Mesendoderm (in vitro differentiated cells): ENCODE results near the gene PANK3.
A peak's percentile ranks its signal among the peaks of the same experiment; 100 is the strongest.
"Not testable (repeated sequence)": the region's sequence is repeated elsewhere in the genome, so short reads cannot be mapped to it uniquely, and the experiment has no call there.

Experiments
- DNase-seq: peaks from one replicate; pipeline ENCODE4 v3.0.0; 2013
- H2AK5ac ChIP-seq: 2 replicates; pipeline ENCODE4 v1.6.1; 2013; ENCODE audit warnings: low read length, inconsistent platforms
- H2BK120ac ChIP-seq: 2 replicates; pipeline ENCODE4 v1.6.1; 2013; ENCODE audit warnings: low read depth, mild to moderate bottlenecking, low read length, moderate library complexity, mixed read lengths
- H2BK15ac ChIP-seq: replicated peaks from 2 replicates; pipeline ENCODE4 v1.6.1; 2013; ENCODE audit warnings: low read depth, mild to moderate bottlenecking, moderate library complexity
- H2BK5ac ChIP-seq: 2 replicates; pipeline ENCODE4 v1.6.1; 2013; ENCODE audit warnings: low read length, inconsistent platforms
- H3K18ac ChIP-seq: 2 replicates; pipeline ENCODE4 v1.6.1; 2013; ENCODE audit warnings: mild to moderate bottlenecking, low read length, mixed read lengths
- H3K23ac ChIP-seq: one replicate; pipeline ENCODE4 v1.6.1; 2013; ENCODE audit warnings: low read length
- H3K27ac ChIP-seq: 2 replicates; pipeline ENCODE4 v1.5.1; 2013; ENCODE audit warnings: low read depth, mild to moderate bottlenecking, inconsistent platforms, low read length, moderate library complexity
- H3K27me3 ChIP-seq: 2 replicates; pipeline ENCODE4 v1.6.1; 2013; ENCODE audit warnings: low read length, control low read depth, mild to moderate bottlenecking, inconsistent platforms; ENCODE audit not compliant: insufficient read depth, poor library complexity
- H3K36me3 ChIP-seq: 2 replicates; pipeline ENCODE4 v1.6.1; 2013; ENCODE audit warnings: low read length, inconsistent platforms; ENCODE audit not compliant: control insufficient read depth, insufficient read depth
- H3K4ac ChIP-seq: one replicate; pipeline ENCODE4 v1.6.1; 2013; ENCODE audit warnings: low read depth, mild to moderate bottlenecking, low read length, moderate library complexity
- H3K4me1 ChIP-seq: 2 replicates; pipeline ENCODE4 v1.6.1; 2013; ENCODE audit warnings: low read depth, low read length, inconsistent platforms; ENCODE audit not compliant: control insufficient read depth
- H3K4me2 ChIP-seq: 2 replicates; pipeline ENCODE4 v1.6.1; 2013; ENCODE audit warnings: low read length
- H3K4me3 ChIP-seq: 2 replicates; pipeline ENCODE4 v1.5.1; 2013; ENCODE audit warnings: mild to moderate bottlenecking, low read length
- H3K56ac ChIP-seq: one replicate; pipeline ENCODE4 v1.6.1; 2013; ENCODE audit warnings: low read length
- H3K79me1 ChIP-seq: 2 replicates; pipeline ENCODE4 v1.6.1; 2013; ENCODE audit warnings: low read length, inconsistent platforms
- H3K79me2 ChIP-seq: 2 replicates; pipeline ENCODE4 v1.6.1; 2013; ENCODE audit warnings: mild to moderate bottlenecking, low read length; ENCODE audit not compliant: control insufficient read depth, insufficient read depth
- H3K9ac ChIP-seq: 2 replicates; pipeline ENCODE4 v1.6.1; 2013; ENCODE audit warnings: low read length, inconsistent platforms
- H4K5ac ChIP-seq: one replicate; pipeline ENCODE4 v1.6.1; 2013; ENCODE audit warnings: low read length
- H4K8ac ChIP-seq: one replicate; pipeline ENCODE4 v1.6.1; 2013; ENCODE audit warnings: low read depth, mild to moderate bottlenecking, control low read depth, low read length, moderate library complexity
- WGBS: extraction: QIAGEN DNeasy Blood & Tissue Kit; methylation state at CpG from one replicate; pipeline ENCODE4 v1.1.7; 2013; ENCODE audit warnings: low lambda C conversion rate, missing lambda C conversion rate; ENCODE audit not compliant: insufficient coverage; ENCODE audit errors: extremely low coverage; 5-methylcytosine and 5-hydroxymethylcytosine counted together

Gene PANK3

GRCh38 chr5:168575391-168576372, 3.5 kb downstream of the PANK3 start:
- H3K79me1 ChIP-seq: no peaks in the 10 kb centered on the region
- H4K8ac ChIP-seq: no peak overlapping the region
- H3K36me3 ChIP-seq: no peaks in the 10 kb centered on the region
- no peak overlapping the region for H4K5ac ChIP-seq
- no peaks in the 10 kb centered on the region for H3K27me3 ChIP-seq
- peak; percentile 10 for DNase-seq
- no peak overlapping the region for H2BK15ac ChIP-seq
- WGBS: no CpG with 5 or more reads among the region's 7 CpGs
- peaks cover 64% of the 10 kb centered on the region for H3K79me2 ChIP-seq
- H3K27ac ChIP-seq: no peak overlapping the region
- H3K23ac ChIP-seq: no peak overlapping the region
- H3K4me1 ChIP-seq: peaks cover 4% of the 10 kb centered on the region
- H3K4ac ChIP-seq: no peak overlapping the region
- H3K9ac ChIP-seq: no peak overlapping the region
- H2BK5ac ChIP-seq: no peak overlapping the region
- no peak overlapping the region for H2AK5ac ChIP-seq
- H3K56ac ChIP-seq: peak overlapping the region; percentile 28
- no peak overlapping the region for H3K4me2 ChIP-seq
- H2BK120ac ChIP-seq: no peak overlapping the region
- H3K18ac ChIP-seq: no peak overlapping the region
- no peak overlapping the region for H3K4me3 ChIP-seq

DNA sequence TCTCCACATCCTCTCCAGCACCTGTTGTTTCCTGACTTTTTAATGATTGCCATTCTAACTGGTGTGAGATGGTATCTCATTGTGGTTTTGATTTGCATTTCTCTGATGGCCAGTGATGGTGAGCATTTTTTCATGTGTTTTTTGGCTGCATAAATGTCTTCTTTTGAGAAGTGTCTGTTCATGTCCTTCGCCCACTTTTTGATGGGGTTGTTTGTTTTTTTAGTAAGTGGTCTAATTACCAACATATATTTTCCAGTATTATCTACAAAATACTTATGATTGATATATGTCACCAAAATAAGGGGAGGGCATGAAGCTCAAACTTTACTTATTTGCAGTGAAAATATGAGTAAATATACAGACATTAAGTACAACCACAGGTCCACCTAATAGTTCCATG, 5.0 kb downstream of the PANK3 start:
- peaks cover 74% of the 10 kb centered on the region for H3K79me2 ChIP-seq
- not testable (repeated sequence) for H2AK5ac ChIP-seq, H3K4me2 ChIP-seq, H2BK5ac ChIP-seq, H3K4ac ChIP-seq, H4K8ac ChIP-seq, H3K36me3 ChIP-seq, H3K4me1 ChIP-seq, H3K4me3 ChIP-seq, H3K79me1 ChIP-seq, H2BK120ac ChIP-seq, H3K56ac ChIP-seq, H3K27me3 ChIP-seq, H3K23ac ChIP-seq, H3K9ac ChIP-seq, DNase-seq, H3K18ac ChIP-seq, H4K5ac ChIP-seq, H2BK15ac ChIP-seq, H3K27ac ChIP-seq
- WGBS: no CpG with 5 or more reads among the region's 1 CpG

- H3K18ac ChIP-seq, H3K36me3 ChIP-seq, H2AK5ac ChIP-seq, H3K9ac ChIP-seq, H3K23ac ChIP-seq, H3K27ac ChIP-seq, H3K56ac ChIP-seq, H3K4me2 ChIP-seq, H4K5ac ChIP-seq, H3K4me1 ChIP-seq, H3K4me3 ChIP-seq, H2BK120ac ChIP-seq, H4K8ac ChIP-seq, H3K4ac ChIP-seq, DNase-seq, H3K79me1 ChIP-seq, H2BK5ac ChIP-seq, H2BK15ac ChIP-seq, H3K27me3 ChIP-seq: not testable (repeated sequence)
- no CpG with 5 or more reads among the region's 3 CpGs for WGBS
- H3K79me2 ChIP-seq: peaks cover 71% of the 10 kb centered on the region
These were observed 5.5 kb downstream of the PANK3 start for GRCh38 chr5:168573663-168574062.

GRCh38 chr5:168570490-168571328, 8.5 kb downstream of the PANK3 start:
- Histone ChIP-seq H3K9ac (no peak overlapping the region), H3K23ac (no peak overlapping the region), H3K56ac (no peak overlapping the region), H4K8ac (no peak overlapping the region), H2AK5ac (no peak overlapping the region), H3K4ac (no peak overlapping the region), H3K4me1 (no peaks in the 10 kb centered on the region), H3K4me2 (no peak overlapping the region), H3K79me1 (peaks cover 5% of the 10 kb centered on the region), H3K18ac (no peak overlapping the region), H3K36me3 (peaks cover 1% of the 10 kb centered on the region), H2BK120ac (no peak overlapping the region), H3K79me2 (peaks cover 64% of the 10 kb centered on the region), H3K27ac (no peak overlapping the region), H2BK5ac (no peak overlapping the region), H3K4me3 (no peak overlapping the region), H3K27me3 (no peaks in the 10 kb centered on the region), H2BK15ac (no peak overlapping the region), H4K5ac (no peak overlapping the region)
- no peak for DNase-seq
- WGBS: no CpG with 5 or more reads among the region's 11 CpGs

DNA sequence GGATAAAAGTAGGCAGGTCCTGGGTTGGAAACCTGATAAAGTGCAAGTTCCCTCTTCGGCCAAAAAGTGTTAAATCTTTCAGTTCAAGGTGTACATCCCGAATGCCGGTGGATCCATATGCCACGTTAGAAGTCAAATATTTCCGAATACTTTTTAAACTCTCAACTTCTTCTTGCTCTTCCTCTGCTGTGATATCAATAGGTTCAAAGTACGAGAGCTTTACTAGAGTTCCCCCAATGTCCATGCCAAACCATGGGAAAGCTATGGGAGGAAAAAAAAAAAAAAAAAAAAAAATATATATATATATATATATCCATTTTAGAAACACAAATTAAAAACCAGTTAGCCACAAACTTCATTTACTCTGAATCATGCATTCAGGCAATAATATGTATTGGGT, 10.4 kb downstream of the PANK3 start:
- Histone ChIP-seq H3K23ac (no peak overlapping the region), H3K18ac (no peak overlapping the region), H3K4me3 (no peak overlapping the region), H3K4me1 (no peaks in the 10 kb centered on the region), H2BK5ac (no peak overlapping the region), H3K4me2 (no peak overlapping the region), H4K8ac (no peak overlapping the region), H3K79me2 (peaks cover 48% of the 10 kb centered on the region), H3K27ac (no peak overlapping the region), H4K5ac (no peak overlapping the region), H3K79me1 (peaks cover 5% of the 10 kb centered on the region), H2AK5ac (no peak overlapping the region), H2BK120ac (no peak overlapping the region), H3K56ac (no peak overlapping the region), H3K27me3 (no peaks in the 10 kb centered on the region), H2BK15ac (no peak overlapping the region), H3K36me3 (peaks cover 1% of the 10 kb centered on the region), H3K4ac (no peak overlapping the region), H3K9ac (no peak overlapping the region)
- WGBS: no CpG with 5 or more reads among the region's 6 CpGs
- DNase-seq: no peak
